Dermis microvascular lymphatic vessel endothelial cell (primary cell): ENCODE data around the gene CAPN9. TPM values are rescaled to one million over a fixed set of nuclear protein-coding genes. Genes with fewer than 3 reads are reported as not detected.
"Not testable (repeated sequence)": the region's sequence is repeated elsewhere in the genome, so short reads cannot be mapped to it uniquely, and the experiment has no call there.

ENCODE experiments used
- DNase-seq, 2 donors: peaks; one replicate each; pipeline versions ENCODE4 v3.0.0 to v3.0.0-alpha.2; 2010; ENCODE audit warnings: low read depth in 2 of 2
- total RNA-seq: library from RNA; depleted of rRNA; stranded (reverse); fragments of >200 nt; gene quantifications from 2 replicates; pipeline ENCODE4 v1.2.1, GENCODE V29; 2014

The CAPN9 gene
- under 0.01 TPM in 1 of 2 replicates, not detected in the other for total RNA-seq

- DNase-seq, result no peak
Observed at GRCh38 chr1:230747127-230747730, at the start of gene CAPN9. Gene CAPN9, plus strand, starts transcription at chr1:230747388. Its CDS starts 109 bp downstream, at chr1:230747497.

GRCh38 chr1:230698130-230698529, 49.1 kb upstream of the CAPN9 start:
- DNase-seq, result no peak

DNA sequence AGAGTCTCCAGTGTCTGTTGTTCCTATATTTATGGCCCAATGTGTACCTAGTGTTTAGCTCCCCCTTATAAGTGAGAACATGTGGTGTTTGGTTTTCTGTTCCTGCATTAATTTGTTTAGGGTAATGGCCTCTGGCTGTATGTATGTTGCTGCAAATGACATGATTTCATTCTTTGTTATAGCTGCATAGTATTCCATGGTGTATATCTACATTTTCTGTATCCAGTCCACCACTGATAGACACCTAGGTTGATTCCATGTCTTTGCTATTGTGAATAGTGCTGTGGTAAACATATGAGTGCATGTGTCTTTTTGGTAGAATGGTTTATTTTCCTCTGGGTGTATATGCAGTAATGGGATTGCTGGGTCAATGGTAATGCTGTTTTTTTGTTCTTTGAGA, 48.2 kb upstream of the CAPN9 start:
- not testable (repeated sequence) for DNase-seq

- no peak for DNase-seq
Observed at GRCh38 chr1:230699716-230700115, 47.5 kb upstream of the CAPN9 start.

DNA sequence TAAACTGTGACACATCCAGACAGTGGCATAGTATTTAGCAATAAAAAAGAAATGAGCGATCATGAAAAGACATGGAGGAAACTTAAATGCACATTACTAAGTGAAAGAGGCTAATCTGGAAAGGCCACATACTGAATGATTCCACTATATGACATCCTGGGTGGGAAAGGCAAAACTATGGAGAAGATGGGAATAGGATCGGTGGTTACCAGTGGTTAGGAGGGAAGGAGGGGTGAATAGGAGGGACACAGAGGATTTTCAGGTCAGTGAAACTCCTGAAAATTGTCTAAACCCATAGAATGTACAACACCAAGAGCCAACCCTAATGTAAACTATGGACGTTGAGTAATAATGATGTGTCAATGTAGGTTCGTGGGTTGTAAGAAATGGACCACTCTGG, 47.1 kb upstream of the CAPN9 start:
- no peak for DNase-seq

GRCh38 chr1:230701434-230701833, 45.8 kb upstream of the CAPN9 start:
- DNase-seq, result no peak

DNA sequence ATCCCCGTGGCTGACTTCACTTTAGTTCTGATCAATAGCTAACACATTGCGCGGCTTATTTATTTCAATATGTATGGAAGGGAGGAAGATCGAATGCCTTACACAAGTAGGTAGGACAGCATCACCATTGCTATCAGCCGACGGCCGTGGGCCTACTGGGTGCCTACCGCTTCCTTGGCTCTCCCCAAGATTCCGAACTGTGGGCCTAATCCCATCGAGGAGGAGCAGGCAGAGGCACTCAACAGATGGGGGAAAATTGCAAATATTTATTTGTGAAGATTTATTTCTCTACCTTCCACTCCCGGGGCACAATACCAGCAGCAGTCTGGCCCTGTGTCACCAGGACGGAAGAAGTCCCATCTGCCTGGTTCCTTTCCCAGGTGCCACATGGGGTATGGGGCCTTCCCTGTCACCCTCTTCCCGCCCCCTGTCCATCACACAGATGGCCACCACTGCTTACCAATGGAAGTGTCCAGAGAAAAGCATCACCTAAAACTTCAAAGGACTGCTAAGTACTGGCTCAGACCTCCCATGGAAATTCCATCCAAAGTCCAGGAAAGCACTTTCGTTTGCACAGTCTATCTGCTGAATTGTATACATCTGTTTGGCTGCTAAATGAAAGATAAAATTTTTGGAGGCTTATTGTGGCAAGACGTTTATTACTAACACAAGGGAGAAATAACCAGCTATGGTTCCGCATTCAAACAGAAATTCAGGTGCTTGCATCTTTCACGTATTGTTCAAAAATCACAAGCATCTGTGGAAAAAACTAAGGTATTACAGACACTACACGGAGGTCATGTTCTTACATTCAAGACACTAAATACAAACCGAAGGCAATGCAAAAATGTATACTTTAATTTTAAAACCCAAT, 45.1 kb upstream of the CAPN9 start:
- no peak for DNase-seq

GRCh38 chr1:230702934-230703678, 44.1 kb upstream of the CAPN9 start:
- no peak for DNase-seq

DNA sequence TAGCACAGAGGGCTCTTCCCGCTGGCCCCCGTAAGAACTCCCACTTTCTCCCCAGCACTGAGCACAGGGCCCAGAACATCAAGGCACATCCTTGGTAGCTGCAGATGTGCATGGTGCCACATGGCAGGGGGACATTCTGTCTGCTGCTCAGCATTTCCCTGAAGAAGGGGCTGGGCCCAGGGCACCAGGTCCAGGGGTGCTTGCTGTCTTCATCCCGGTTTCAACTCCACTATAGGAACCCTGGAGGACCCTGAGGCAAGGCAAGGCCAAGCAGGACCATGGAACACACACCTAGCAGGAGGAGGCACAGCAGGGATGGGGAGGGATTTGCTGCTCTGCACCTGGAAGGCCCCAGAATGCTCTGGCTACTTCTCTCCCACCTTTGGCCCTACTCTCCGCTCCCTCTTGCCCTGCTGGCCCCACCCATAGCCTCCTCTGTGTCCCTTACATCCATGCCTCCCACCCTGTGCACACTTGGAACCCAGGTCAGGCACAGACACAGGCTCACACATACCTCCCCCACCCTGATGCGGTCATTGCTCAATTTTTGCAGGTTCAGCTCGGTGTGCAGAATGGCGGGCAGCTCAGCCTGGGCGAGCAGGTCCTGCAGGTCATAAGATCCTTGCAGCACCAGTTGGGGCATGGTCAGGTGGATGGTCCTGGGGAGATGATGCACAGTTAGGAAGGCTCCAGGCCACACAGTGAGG, 43.4 kb upstream of the CAPN9 start:
- DNase-seq, result no peak

DNA sequence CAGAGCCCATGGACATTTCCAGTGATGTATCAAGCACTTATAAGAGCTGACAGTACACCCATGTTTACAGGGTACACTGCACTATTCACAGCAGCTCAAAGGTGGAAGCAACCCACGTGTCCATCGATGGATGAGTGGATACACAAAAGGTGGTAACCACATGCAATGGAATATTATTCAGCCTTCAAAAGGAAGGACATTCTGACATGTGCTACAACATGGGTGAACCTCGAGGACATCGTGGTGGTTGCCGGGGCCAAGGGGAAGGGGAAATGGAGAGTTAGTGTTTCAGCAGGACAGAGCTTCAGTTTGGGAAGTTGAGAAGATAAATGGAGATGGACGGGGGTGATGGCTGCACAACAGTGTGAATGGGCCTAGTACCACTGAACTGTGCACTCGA, 42.4 kb upstream of the CAPN9 start:
- DNase-seq, result no peak

DNA sequence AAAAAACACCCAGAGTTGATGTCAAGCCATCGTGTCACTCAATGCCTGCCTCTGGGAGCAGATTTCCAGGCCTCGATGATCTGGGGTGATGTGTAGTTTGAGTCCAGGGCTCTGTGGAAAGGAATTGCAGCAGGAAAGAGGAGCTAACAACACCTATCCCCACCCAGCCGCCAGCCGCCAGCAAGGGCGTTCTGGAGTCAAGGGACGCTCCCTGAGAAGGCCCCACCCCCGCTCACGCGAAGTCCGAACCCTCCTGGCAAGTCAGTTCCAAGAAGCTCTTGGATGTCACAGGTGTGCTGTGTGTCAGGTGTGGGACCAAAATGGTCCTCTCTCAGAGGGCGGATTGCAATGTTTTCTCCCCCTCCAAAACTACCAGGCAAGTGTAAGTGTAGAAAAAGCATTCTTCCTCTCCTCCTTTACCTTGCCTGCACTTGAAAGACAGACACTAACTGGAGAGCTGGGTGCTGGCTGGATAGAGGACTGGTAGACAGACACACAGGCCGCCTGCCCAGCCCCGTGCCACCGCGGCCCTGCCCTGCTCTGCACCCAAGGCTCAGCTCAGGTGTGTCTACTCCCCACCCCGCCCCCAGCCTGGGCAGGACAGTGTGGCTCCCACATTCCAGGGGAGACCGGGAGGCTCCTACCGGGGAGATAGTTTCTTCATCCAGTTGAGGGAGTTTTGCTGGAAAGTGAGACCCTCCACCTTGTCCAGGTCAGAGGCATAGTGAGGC, 41.7 kb upstream of the CAPN9 start:
- DNase-seq, result no peak

- DNase-seq, result no peak
Observed at GRCh38 chr1:230706020-230706699, 41.0 kb upstream of the CAPN9 start.

GRCh38 chr1:230706887-230707731, 40.1 kb upstream of the CAPN9 start:
- no peak for DNase-seq

GRCh38 chr1:230707732-230708630, 39.2 kb upstream of the CAPN9 start:
- DNase-seq, result no peak

DNA sequence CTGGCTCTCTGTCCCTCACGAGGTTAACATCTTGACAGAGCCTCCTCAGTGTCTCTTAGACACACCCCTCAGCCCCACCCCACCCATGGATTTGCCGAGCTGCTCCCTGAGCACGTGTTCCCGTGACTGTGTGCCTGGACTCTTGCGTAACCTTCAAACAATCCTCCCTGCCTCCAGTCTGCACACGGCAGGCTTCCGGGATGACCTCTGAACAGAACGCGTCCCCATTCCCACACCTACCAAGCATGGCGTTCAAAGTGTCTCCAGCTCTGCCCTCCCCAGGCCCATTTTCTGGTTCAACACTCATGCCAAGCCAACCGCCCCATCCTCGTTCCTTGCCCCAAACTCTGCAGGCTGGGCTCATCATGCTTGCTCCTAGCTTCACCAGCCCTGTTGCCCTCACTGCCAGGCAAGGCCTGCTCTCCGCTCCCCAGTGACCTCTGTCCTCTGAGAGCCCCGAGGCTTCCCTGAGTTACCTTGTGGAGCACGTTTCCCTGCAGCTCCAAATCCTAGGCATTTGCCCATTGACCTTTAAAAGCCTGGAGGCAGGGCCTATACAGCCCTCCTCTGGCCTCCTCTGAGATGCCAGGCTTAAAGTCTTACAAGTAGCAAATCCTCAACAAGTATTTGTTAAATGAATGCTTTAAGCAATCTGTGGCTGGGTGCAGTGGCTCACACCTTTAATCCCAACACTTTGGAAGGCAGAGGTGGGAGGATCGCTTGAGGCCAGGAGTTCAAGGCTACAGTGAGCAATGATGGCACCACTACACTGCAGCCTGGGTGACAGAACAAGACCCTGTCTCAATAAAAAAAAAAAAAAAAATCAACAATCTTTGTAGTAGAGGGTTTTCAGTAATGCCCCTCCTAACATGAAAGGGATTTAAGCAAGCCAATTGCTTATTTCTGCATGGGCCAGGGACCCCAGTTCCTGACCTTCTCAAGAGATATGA, 38.3 kb upstream of the CAPN9 start:
- DNase-seq, result no peak

GRCh38 chr1:230709619-230710542, 37.3 kb upstream of the CAPN9 start:
- no peak for DNase-seq
